Measurements from ENCODE around the gene TSKU. TPM values are rescaled to one million over a fixed set of nuclear protein-coding genes. Genes with fewer than 3 reads are reported as not detected.

Gene TSKU
- total and polyA plus RNA-seq, 8 donors: 2.7 to 25.2 (median 10.7) TPM

DNA sequence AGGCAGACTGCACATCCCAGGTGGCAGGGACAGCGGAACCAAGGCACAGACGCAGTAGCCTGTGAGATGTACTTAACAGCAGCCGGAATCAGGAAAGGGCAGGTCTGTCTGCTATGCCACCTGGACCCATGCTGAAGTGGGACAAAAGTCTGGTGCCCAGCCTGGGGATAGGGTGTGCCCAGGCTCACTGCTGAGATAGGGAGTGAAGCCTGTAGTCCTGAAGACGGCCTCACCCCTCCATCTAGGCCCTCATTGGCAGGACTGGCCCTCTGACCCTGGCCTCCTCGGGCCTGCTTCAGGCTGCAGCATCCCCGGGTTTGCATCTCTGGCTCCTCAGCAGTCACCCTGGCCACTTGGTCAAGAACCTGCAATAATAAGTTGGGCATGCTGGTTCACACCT lies 32.4 kb upstream of the TSKU start:
- TF ChIP-seq, protein P1, sequence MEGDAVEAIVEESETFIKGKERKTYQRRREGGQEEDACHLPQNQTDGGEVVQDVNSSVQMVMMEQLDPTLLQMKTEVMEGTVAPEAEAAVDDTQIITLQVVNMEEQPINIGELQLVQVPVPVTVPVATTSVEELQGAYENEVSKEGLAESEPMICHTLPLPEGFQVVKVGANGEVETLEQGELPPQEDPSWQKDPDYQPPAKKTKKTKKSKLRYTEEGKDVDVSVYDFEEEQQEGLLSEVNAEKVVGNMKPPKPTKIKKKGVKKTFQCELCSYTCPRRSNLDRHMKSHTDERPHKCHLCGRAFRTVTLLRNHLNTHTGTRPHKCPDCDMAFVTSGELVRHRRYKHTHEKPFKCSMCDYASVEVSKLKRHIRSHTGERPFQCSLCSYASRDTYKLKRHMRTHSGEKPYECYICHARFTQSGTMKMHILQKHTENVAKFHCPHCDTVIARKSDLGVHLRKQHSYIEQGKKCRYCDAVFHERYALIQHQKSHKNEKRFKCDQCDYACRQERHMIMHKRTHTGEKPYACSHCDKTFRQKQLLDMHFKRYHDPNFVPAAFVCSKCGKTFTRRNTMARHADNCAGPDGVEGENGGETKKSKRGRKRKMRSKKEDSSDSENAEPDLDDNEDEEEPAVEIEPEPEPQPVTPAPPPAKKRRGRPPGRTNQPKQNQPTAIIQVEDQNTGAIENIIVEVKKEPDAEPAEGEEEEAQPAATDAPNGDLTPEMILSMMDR (IDR thresholded peaks at IDR 0.05): no peak
- Histone ChIP-seq H3K27me3 (no peaks in the 10 kb centered on the region), H3K4me1 (no peaks in the 10 kb centered on the region), H3K36me3 (no peaks in the 10 kb centered on the region), H3K4me3 (no peak overlapping the region), H3K27ac (no peak overlapping the region), H3K9me3 (no peaks in the 10 kb centered on the region)
- intact Hi-C loops (cut with DNase I): no loop called here
- 92% methylated on average over 6 of the region's 6 CpGs for whole genome bisulfite sequencing, 2 donors
- ATAC-seq (no peak), FAIRE-seq (no peak), DNase-seq (no peak)

DNA sequence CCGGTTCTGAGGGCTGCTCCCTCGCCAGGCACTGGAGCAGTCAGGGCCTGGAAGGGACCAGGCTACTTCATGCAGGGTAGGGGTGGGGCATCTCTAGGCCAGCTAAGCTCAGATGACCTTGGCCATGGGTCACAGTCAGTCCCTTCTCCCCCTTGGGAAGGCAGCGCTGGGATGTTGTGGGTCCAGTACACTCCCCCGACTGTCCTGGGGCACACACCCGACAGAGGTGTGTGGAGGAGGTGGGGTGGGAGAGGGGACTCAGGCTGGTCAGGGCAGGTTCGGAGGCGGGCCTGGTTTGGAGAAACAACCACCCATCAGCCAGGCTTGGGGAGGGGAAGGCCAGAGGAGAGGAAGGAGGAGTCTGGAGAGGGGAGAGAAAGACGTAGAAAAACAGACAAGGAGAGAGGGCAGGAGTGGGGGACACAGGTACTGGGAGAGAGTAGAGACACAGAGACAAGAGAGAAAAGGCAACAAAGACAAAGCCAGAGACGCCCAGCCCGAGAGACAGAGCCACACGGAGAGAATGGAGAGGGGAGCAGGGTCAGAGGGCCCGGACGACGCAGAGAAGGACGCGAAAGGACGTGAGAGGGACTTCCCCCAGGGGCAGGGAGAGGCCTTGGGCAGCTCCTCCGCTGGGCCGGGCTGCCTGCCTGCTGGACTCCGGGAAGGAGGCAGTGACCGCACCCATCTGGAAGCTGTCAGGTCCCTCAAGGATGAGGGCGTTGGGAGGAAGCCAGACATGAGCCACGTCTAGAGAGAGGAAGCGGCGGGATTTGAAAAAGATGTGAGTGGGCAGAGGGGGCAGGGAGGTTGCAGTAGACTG lies 30.6 kb upstream of the TSKU start:
- FAIRE-seq (no peak), ATAC-seq (peak in 3 of 4 donors; percentile 67 to 77 (median 72)), DNase-seq (peak in 1 of 6 donors; percentile 50)
- Histone ChIP-seq H3K27me3 (no peaks in the 10 kb centered on the region), H3K9me3 (no peaks in the 10 kb centered on the region), H3K27ac (no peak overlapping the region), H3K4me1 (no peaks in the 10 kb centered on the region), H3K36me3 (no peaks in the 10 kb centered on the region), H3K4me3 (no peak overlapping the region)
- TF ChIP-seq, protein P1 (IDR thresholded peaks at IDR 0.05): no peak
- 73 to 75% methylated on average over 25 of the region's 25 CpGs for WGBS, 2 donors
- intact Hi-C loops (cut with DNase I): no loop called here

DNA sequence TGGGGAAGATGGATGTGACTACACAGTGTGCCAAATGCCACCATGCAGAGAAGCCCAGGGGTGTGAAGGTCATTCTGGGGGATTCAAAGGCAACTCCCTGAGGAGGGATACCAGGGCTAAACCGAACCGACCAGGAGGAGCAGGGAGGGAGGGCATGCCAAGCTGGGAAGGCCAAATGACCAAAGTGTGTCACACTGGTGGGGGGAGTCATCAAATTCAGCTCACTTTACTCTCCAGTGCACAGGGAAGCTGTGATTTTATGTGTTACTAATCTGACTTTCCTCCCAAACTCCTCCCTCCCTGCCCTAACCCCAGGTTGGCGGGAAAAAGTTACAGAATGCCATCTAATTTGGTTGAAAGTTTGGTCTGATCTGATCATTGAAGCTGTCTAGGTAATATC lies 29.7 kb upstream of the TSKU start:
- Histone ChIP-seq H3K4me1 (no peaks in the 10 kb centered on the region), H3K36me3 (no peaks in the 10 kb centered on the region), H3K4me3 (no peak overlapping the region), H3K27ac (no peak overlapping the region), H3K9me3 (no peaks in the 10 kb centered on the region), H3K27me3 (no peaks in the 10 kb centered on the region)
- TF ChIP-seq, protein P1 (IDR thresholded peaks at IDR 0.05): no peak
- intact Hi-C loops (cut with DNase I): no loop called here
- no peak for ATAC-seq
- no peak for DNase-seq
- no peak for FAIRE-seq
- WGBS, 2 donors: 85 to 92% methylated on average over 3 of the region's 3 CpGs

DNA sequence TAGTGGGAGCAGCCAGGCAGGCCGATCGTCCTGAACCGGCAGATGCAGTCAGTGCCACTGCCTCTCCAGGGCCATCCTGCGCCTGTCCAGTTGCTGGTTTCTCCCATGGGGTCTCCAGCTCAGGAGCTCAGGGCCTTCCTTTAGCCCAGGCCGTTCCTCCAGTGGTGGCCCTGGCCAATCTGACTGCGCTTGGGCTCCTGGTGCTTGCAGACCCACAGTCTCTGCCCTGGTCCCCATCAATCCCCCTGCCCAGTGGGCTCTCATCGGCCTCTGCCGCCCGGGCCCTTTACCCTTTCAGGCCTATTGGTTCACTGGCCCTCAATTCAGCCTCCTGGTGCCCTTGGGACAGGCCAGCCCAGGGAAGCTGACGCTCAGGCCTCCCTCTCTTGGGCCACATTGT lies 29.2 kb upstream of the TSKU start:
- WGBS, 2 donors: 94 to 98% methylated on average over 10 of the region's 10 CpGs
- Histone ChIP-seq H3K9me3 (no peaks in the 10 kb centered on the region), H3K36me3 (no peaks in the 10 kb centered on the region), H3K4me1 (no peaks in the 10 kb centered on the region), H3K27ac (no peak overlapping the region), H3K27me3 (no peaks in the 10 kb centered on the region), H3K4me3 (no peak overlapping the region)
- TF ChIP-seq, protein P1 (IDR thresholded peaks at IDR 0.05): no peak
- FAIRE-seq (no peak), DNase-seq (no peak), ATAC-seq (no peak)
- intact Hi-C loops (cut with DNase I): no loop called here

DNA sequence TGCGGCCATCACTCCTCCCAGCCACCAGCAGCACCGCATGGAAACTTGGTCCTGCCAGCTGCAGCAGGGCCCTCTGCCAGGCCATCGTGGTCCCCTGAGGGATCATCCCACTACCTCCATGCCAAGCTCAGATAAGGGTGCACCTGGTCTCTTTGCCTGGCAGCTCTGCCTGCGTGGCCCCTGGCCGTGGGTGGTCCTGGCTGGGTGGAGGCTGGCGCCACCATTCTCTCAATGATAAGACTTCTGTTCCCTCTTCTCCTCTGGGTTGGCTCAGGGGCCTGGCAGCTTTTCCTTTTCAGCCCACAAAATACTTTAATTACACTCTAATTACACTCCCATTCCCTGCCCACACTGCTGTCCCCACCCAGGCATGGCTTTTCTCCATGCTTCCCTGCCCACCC lies 26.8 kb upstream of the TSKU start:
- FAIRE-seq: no peak
- H3K4me3 ChIP-seq: no peak overlapping the region
- no peaks in the 10 kb centered on the region for H3K4me1 ChIP-seq
- WGBS, 2 donors: 65 to 83% methylated on average over 6 of the region's 6 CpGs
- ATAC-seq: no peak
- H3K36me3 ChIP-seq: no peaks in the 10 kb centered on the region
- intact Hi-C loops (cut with DNase I): no loop called here
- no peak for DNase-seq
- no peak overlapping the region for H3K27ac ChIP-seq
- no peaks in the 10 kb centered on the region for H3K9me3 ChIP-seq
- no peaks in the 10 kb centered on the region for H3K27me3 ChIP-seq
- TF ChIP-seq, protein P1 (IDR thresholded peaks at IDR 0.05): no peak
